OCI-LY1 (cell line): ENCODE measurements around the gene PRSS33.

Experiments
- CTCF ChIP-seq: fragments of 200-600 bp; sonication (generic), shearing (Covaris generic); IDR thresholded peaks from 2 replicates; pipeline ENCODE4 v1.5.1; 2017; ENCODE audit warnings: mild to moderate bottlenecking, antibody characterized with exemption, low read length, moderate library complexity, mixed read lengths
- EZH2 ChIP-seq: fragments of 200-600 bp; sonication (generic), shearing (Covaris generic); IDR thresholded peaks from 2 replicates; pipeline ENCODE4 v1.8.0; 2017; ENCODE audit warnings: borderline replicate concordance, mixed run types, mild to moderate bottlenecking, antibody characterized with exemption, low read length, moderate library complexity, mixed read lengths

GRCh38 chr16:2817340-2818271 is 30.2 kb upstream of the PRSS33 start:
- TF ChIP-seq CTCF (no peak), EZH2 (no peak)
